ENCODE data around the gene SH3PXD2A. TPM values are rescaled to one million over a fixed set of nuclear protein-coding genes. Genes with fewer than 3 reads are reported as not detected.

The SH3PXD2A gene
- total and polyA plus RNA-seq, 2 experiments from 2014 or later, result 1.8 to 5.0 TPM

GRCh38 chr10:103693812-103694205, 161.6 kb downstream of the SH3PXD2A start (continued):
- TF ChIP-seq JUNB (IDR thresholded peaks at IDR 0.05; ENCODE audit: unreplicated experiment) (no peak), EZH2phosphoT487 (IDR thresholded peaks at IDR 0.05; ENCODE audit: unreplicated experiment) (no peak), ETS1 (IDR thresholded peaks at IDR 0.05) (no peak), STAT1 (IDR thresholded peaks at IDR 0.05; ENCODE audit: unreplicated experiment) (no peak), NANOG (IDR thresholded peaks at IDR 0.05; ENCODE audit: borderline replicate concordance) (no peak), EZH2 (IDR thresholded peaks at IDR 0.05; ENCODE audit: low read depth, unreplicated experiment) (no peak)

- Histone ChIP-seq H4K20me1 (replicated peaks; ENCODE audit: insufficient read depth) (no peaks in the 10 kb centered on the region), H3K4me2 (peak overlapping the region; percentile 93), H3F3A (replicated peaks; ENCODE audit: low read depth) (no peaks in the 10 kb centered on the region), H3K4me3 (peak overlapping the region; percentile 83), H3K79me2 (replicated peaks; ENCODE audit: insufficient read depth) (no peaks in the 10 kb centered on the region), H3K27me3 (ENCODE audit: insufficient read depth) (peaks cover 34% of the 10 kb centered on the region), H3K27ac (ENCODE audit: low read depth) (no peak overlapping the region), H3K9me2 (ENCODE audit: insufficient read depth) (no peaks in the 10 kb centered on the region), H3K36me3 (ENCODE audit: insufficient read depth) (no peaks in the 10 kb centered on the region), H2AFZ (peak overlapping the region; percentile 87; the same call in 1 of the 2 replicates), H3K4me1 (ENCODE audit: insufficient read depth) (peaks cover 27% of the 10 kb centered on the region)
- Mint-ChIP-seq H3K4me3 (peak overlapping the region; percentile 77), H3K4me1 (peaks cover 35% of the 10 kb centered on the region), H3K27ac (no peak overlapping the region), H3K36me3 (ENCODE audit: low read depth) (no peaks in the 10 kb centered on the region), H3K27me3 (ENCODE audit: insufficient read depth, low read depth, poor library complexity) (peaks cover 33% of the 10 kb centered on the region), H3K9me3 (no peaks in the 10 kb centered on the region)
- TF ChIP-seq CTCF (conservative IDR thresholded peaks at IDR 0.05; ENCODE audit: low read depth in 2 of 2), result no peak
- peak; percentile 54 for TF ChIP-seq EZH2 (IDR thresholded peaks at IDR 0.05; ENCODE audit: low read depth, unreplicated experiment)
- no peak for TF ChIP-seq ZNF114 (CRISPR knock-in tag; IDR thresholded peaks at IDR 0.05)
- peak; percentile 66 for DNase-seq (ENCODE audit: low spot score)
- peak; percentile 51 for ATAC-seq
These were observed 162.2 kb downstream of the SH3PXD2A start for GRCh38 chr10:103692952-103693811.

- Histone ChIP-seq H3K4me1 (ENCODE audit: insufficient read depth) (peaks cover 24% of the 10 kb centered on the region), H3K79me2 (replicated peaks; ENCODE audit: insufficient read depth) (no peaks in the 10 kb centered on the region), H2AFZ (peak overlapping the region; percentile 87), H3K4me3 (peak overlapping the region; percentile 83), H3K27me3 (ENCODE audit: insufficient read depth) (peaks cover 34% of the 10 kb centered on the region), H4K20me1 (replicated peaks; ENCODE audit: insufficient read depth) (no peaks in the 10 kb centered on the region), H3F3A (replicated peaks; ENCODE audit: low read depth) (no peaks in the 10 kb centered on the region), H3K36me3 (ENCODE audit: insufficient read depth) (no peaks in the 10 kb centered on the region), H3K27ac (ENCODE audit: low read depth) (no peak overlapping the region), H3K4me2 (peak overlapping the region; percentile 89), H3K9me2 (ENCODE audit: insufficient read depth) (no peaks in the 10 kb centered on the region)
- peak overlapping the region; percentile 63 for H3K4me3 Mint-ChIP-seq
- ATAC-seq, result peak; percentile 37
- peaks cover 31% of the 10 kb centered on the region for H3K4me1 Mint-ChIP-seq
- H3K27ac Mint-ChIP-seq, result no peak overlapping the region
- DNase-seq (ENCODE audit: low spot score), result peak; percentile 70
- no peaks in the 10 kb centered on the region for H3K36me3 Mint-ChIP-seq (ENCODE audit: low read depth)
- no peaks in the 10 kb centered on the region for H3K9me3 Mint-ChIP-seq
- no peak for TF ChIP-seq STAT1 (IDR thresholded peaks at IDR 0.05; ENCODE audit: unreplicated experiment)
- TF ChIP-seq EZH2 (IDR thresholded peaks at IDR 0.05; ENCODE audit: low read depth, unreplicated experiment), result peak; percentile 39
- H3K27me3 Mint-ChIP-seq (ENCODE audit: insufficient read depth, low read depth, poor library complexity), result peaks cover 33% of the 10 kb centered on the region
These were observed 162.9 kb downstream of the SH3PXD2A start for GRCh38 chr10:103692436-103692951.
